CMK (cell line): ENCODE measurements around the gene SPATS1.
"Not testable (repeated sequence)": the region's sequence is repeated elsewhere in the genome, so short reads cannot be mapped to it uniquely, and the experiment has no call there.

Experiments used
- DNase-seq: peaks from one replicate; pipeline ENCODE4 v3.0.0-alpha.2; 2010; ENCODE audit warnings: low read depth

The SPATS1 gene

DNA sequence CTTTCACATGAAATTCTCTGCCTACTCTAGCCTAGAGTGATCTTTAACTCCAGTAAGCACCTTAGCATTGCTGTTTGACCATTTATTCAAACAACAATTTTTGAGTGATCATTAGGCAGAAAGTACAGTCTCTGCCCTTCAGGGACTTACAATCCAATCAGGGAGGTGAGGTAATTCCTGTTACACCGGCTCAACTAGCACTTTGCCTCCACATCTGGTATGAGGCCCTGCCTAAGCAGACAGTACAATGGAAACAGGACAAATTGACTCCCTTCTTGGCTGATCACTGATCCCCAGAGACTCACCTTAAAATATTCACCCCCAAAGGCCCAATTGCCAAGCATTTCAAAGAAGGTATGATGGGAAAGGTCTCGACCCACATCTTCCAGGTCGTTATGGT is 30.7 kb upstream of the SPATS1 start:
- DNase-seq: no peak

- DNase-seq: peak; percentile 82
Measured at GRCh38 chr6:44312901-44313788, 29.3 kb upstream of the SPATS1 start, which contains the start of gene AARS2. Gene AARS2 (minus strand): TSS chr6:44313347. CDS start chr6:44313323, 24 bp downstream.

- DNase-seq: not testable (repeated sequence)
Measured at GRCh38 chr6:44314657-44315056, 27.8 kb upstream of the SPATS1 start.

DNA sequence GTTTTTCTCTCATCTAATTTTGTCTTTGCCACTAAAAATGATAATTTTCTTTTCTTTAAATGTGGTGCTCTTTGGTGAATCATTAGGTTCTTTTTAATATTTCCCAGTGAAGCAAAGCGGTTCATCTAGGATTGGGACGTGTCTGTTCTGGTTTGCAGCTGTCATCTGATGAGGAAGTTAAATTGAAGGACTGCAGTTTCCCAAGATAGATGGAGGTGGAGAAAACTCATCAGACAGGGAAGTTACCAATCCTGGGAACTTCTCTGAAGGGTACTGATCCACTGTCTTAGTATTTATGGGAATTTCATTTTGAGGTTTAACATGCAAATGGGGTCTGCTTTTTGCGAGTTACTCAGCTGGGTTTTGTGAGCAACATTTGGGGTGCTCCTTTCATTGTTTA is 26.9 kb upstream of the SPATS1 start:
- DNase-seq: no peak

DNA sequence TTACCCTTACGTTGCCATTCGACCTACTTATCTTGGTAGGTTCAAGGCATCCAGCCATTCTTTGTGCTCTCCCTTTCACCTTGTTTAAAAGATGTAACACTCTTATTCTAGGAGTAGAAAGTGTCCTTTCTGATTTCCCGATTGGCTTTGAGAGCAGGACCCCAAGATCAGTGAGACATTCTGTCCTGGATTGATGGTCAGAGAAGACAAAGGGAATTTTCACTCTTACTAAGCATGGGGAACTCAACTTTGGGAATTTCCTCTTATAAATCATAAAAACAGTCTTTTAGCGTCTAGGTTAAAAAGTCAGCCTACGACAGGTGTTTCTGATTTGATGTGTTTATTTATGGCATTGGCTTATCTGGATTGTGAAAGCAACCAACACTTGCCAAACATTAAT is 26.5 kb upstream of the SPATS1 start:
- DNase-seq: no peak

DNA sequence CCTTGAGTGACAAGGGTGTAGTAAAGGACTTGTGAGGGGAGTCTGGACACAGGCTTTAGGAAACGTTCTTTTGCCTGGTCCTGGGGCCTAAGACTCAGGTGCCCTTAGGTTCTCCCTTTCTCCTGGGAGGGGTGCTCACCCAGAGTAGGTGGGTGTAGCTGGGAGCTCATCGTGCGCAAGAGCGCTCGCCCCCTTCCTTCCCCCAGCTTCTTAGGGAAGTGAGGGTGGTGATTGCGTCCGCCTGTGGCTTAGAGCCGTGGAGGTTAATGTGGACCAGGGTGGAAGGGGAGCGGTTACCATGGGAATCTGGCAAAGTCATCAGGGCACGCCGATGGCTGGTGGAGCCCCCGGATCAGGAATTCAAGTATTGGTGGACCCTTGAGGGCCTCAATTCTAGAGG is 26.0 kb upstream of the SPATS1 start:
- no peak for DNase-seq

DNA sequence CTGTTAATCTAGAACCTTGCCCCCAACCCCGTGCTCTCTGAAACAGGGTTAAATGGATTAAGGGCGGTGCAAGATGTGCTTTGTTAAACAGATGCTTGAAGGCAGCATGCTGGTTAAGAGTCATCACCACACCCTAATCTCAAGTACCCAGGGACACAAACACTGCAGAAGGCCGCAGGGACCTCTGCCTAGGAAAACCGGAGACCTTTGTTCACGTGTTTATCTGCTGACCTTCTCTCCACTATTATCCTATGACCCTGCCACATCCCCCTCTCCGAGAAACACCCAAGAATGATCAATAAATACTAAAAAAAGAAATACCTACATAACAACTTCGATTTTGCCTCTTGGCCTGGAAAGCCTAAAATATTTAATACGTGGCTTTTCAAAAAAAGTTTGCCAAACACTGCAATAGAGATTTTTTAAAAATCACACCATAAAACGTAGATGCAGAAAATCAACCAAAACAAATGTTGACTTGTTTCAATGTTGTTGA is 25.3 kb upstream of the SPATS1 start:
- not testable (repeated sequence) for DNase-seq

GRCh38 chr6:44321210-44321609 is 21.2 kb upstream of the SPATS1 start:
- DNase-seq: no peak

DNA sequence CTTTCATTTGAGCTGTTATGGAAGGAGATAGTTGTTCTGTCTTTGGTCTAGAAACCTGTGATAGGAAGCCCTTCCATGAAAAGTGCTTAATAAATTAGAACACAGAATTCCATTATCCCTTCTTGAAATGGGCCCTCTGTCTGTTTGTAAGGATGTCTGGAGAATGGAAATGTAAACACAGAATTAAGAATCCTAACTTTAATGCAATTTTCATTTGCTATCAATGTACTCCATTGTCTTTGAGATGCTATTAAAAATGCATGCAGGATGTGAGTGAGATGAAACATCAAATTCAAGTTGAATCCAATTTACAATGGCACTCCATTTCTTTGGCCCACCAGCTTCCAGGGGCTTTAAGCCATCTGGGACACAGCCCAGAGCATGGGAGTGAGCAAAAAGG is 15.4 kb upstream of the SPATS1 start:
- no peak for DNase-seq

- DNase-seq: no peak
Measured at GRCh38 chr6:44327760-44328159, 14.7 kb upstream of the SPATS1 start.

DNA sequence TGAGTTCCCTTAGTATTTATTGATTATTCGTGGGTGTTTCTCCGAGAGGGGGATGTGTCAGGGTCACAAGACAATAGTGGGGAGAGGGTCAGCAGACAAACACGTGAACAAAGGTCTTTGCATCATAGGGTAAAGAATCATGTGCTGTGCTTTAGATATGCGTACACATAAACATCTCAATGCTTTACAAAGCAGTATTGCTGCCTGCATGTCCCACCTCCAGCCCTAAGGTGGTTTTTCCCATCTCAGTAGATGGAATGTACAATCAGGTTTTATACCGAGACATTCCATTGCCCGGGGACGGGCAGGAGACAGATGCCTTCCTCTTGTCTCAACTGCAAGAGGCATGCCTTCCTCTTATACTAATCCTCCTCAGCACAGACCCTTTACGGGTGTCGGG is 14.2 kb upstream of the SPATS1 start:
- not testable (repeated sequence) for DNase-seq

DNA sequence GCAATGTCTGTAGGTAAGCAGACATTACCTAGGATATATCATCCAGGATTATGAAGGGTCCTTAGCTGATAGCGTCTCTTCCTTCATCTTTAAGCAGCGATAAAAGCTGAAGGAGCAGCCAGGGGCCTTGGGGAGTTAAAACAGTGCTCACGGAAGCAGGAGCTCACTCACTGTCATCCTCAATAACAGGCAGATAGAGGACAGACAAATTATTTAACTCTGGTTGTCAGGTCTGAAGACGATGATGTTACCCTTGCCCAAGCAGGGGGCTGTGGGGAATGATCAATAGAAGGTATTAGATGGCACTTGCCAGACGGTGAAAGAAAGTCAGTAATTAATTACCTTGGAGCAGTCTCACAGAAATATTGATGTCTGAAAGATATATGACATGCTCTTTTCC is 12.6 kb upstream of the SPATS1 start:
- no peak for DNase-seq

DNA sequence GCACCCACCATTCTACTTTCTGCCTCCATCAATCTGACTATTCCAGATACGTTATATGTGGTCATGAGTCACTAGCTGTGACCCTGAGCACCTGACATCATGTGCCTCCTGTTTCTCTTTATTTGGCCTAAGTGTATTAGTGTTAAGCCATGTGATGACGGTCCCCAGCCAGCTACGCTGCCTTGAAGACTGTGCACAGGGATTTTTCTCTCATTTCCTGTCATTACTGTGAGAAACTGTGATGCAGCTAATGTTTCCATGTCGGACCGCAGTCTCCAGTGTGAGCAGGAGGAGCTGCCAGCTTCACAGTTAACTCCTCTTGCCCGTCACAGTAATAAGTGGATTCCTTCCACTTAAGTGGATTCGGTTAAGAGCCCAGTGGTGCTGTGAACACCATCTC is 9.9 kb upstream of the SPATS1 start:
- no peak for DNase-seq

DNA sequence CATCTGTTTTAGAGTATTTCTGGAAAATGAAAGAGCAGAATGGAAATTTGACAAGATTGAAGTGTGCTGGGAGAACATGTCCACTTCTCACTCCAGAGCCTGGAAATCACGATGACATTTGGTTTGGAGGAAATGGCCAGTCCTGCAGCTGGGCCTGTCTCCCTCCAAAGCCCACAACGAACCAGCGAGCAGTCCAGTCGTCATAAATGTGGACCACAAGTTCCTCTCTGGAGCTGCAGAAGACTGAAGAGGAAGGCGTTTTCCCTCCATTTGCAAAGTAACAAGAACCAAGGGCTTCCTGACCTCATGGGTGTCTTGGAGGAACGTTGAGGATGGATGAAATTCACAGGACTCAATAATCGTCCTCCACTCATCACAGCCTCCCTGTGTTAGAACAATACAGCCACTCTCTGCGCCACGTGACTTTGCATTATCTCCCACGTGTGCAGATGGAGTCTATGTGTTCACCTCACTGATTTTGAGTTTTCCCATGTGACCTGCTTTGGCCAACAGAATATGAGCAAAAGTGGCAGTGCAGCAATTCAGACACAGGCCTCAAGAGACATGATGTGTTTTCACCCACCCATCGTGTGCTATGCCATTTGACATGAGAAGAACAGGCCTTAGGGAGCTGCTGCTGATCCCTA is 9.1 kb upstream of the SPATS1 start:
- DNase-seq: no peak

GRCh38 chr6:44333942-44334341 is 8.5 kb upstream of the SPATS1 start:
- no peak for DNase-seq

GRCh38 chr6:44335631-44336030 is 6.8 kb upstream of the SPATS1 start:
- DNase-seq: no peak

GRCh38 chr6:44338228-44339122 is 4.0 kb upstream of the SPATS1 start:
- peak; percentile 25 for DNase-seq

DNA sequence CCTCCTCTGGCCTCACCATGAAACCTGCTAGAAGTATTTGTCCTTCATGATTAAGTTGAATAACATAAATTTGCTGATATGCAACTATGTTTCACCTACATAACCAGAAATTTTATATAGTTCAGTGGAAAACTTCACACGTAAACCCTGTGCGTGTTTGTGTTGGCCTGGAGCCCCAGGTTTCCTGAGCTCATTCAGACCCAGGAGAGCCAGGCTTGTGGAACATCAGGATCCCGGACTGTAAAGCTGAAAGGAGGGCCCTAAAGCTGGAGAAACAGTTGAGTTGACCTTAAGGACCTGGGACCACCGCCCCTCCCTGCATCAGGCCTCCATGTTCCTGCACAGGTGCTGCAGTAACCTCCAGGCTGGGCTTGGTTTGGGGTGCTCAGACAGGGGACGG is 3.1 kb upstream of the SPATS1 start:
- DNase-seq: no peak

- DNase-seq: no peak
Measured at GRCh38 chr6:44339763-44340625, 2.5 kb upstream of the SPATS1 start.

- DNase-seq: no peak
Measured at GRCh38 chr6:44341095-44341890, 1.2 kb upstream of the SPATS1 start.
